NT2/D1 (cell line): ENCODE data around the gene ZNF10.
A peak's percentile ranks its signal among the peaks of the same experiment; 100 is the strongest.

Source experiments
- DNase-seq: peaks from one replicate; pipeline ENCODE4 v3.0.0-alpha.2; 2011; ENCODE audit warnings: low read depth, low spot score
- H3K27me3 ChIP-seq: 2 replicates; pipeline ENCODE4 v1.6.0; 2011; ENCODE audit warnings: mild to moderate bottlenecking; ENCODE audit not compliant: insufficient read length, insufficient read depth
- H3K36me3 ChIP-seq: 2 replicates; pipeline ENCODE4 v1.6.1; 2011; ENCODE audit warnings: mild to moderate bottlenecking, low read length, mixed read lengths; ENCODE audit not compliant: insufficient read depth, insufficient read length
- H3K4me1 ChIP-seq: 2 replicates; pipeline ENCODE4 v1.5.1; 2011; ENCODE audit not compliant: insufficient read depth, insufficient read length
- H3K4me3 ChIP-seq: 2 replicates; pipeline ENCODE4 v1.5.1; 2011; ENCODE audit warnings: low read depth; ENCODE audit not compliant: insufficient read length
- H3K9ac ChIP-seq: 2 replicates; pipeline ENCODE4 v1.6.0; 2011; ENCODE audit warnings: low read depth; ENCODE audit not compliant: insufficient read length
- H3K9me3 ChIP-seq: 2 replicates; pipeline ENCODE4 v1.5.1; 2011; ENCODE audit warnings: mild to moderate bottlenecking, low read length; ENCODE audit not compliant: insufficient read depth
- SUZ12 ChIP-seq: IDR thresholded peaks from 2 replicates; pipeline ENCODE4 v1.6.1; 2011; ENCODE audit not compliant: insufficient read length, insufficient read depth; ENCODE audit errors: extremely low read depth
- YY1 ChIP-seq: IDR thresholded peaks from 2 replicates; pipeline ENCODE4 v1.6.1; 2011; ENCODE audit not compliant: insufficient read length, insufficient read depth
- ZNF274 ChIP-seq: IDR thresholded peaks from 2 replicates; pipeline ENCODE4 v1.6.1; 2011; ENCODE audit warnings: mild to moderate bottlenecking, low read depth, low read length

ZNF10 gene

DNA sequence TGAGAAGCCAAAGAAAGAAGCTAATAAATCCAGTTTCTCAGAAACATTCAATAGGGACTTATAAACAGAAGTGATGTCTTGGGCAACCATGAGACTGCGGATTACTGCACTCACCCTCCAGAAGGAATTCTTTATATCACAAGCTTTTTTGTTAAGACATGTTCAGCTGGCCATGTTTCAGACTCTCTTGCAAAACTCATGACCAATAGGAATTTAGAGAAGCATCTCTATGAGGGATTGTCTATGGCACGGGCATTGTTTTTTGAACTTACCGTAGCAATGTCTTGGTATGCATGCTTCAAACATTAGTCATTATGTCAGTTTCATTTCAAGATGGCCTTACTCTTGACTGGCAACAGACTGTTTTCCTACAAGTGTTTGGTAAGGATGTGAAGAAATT, 35.3 kb downstream of the ZNF10 start:
- Histone ChIP-seq H3K9me3 (peaks cover 45% of the 10 kb centered on the region), H3K4me3 (no peak overlapping the region), H3K4me1 (no peaks in the 10 kb centered on the region), H3K9ac (no peak overlapping the region), H3K27me3 (no peaks in the 10 kb centered on the region), H3K36me3 (no peaks in the 10 kb centered on the region)
- no peak for DNase-seq
- TF ChIP-seq YY1: no peak
- TF ChIP-seq SUZ12: no peak
- no peak for TF ChIP-seq ZNF274

DNA sequence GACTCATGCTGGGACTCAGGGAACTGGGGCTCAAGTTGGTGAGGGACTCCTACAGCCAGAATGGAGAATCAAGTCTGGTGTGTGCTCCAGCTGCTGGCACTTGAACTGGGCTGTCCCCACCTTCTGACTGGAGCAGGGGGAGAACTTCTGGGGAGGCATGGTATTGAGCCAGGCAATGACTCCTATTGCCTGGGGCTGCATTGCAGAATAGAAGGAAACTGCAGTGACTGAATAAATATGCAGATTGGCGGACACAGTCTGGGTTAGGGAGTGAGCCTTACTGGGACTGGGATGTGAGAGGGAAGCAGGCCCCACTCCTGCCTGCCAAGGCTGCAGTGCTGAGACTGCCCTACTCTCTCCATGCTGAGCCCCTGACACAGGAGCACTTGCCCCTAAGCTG, 42.1 kb downstream of the ZNF10 start:
- Histone ChIP-seq H3K9me3 (peaks cover 49% of the 10 kb centered on the region), H3K9ac (no peak overlapping the region), H3K4me1 (no peaks in the 10 kb centered on the region), H3K4me3 (no peak overlapping the region), H3K27me3 (no peaks in the 10 kb centered on the region), H3K36me3 (no peaks in the 10 kb centered on the region)
- DNase-seq: no peak
- TF ChIP-seq YY1 (no peak), SUZ12 (no peak), ZNF274 (no peak)

DNA sequence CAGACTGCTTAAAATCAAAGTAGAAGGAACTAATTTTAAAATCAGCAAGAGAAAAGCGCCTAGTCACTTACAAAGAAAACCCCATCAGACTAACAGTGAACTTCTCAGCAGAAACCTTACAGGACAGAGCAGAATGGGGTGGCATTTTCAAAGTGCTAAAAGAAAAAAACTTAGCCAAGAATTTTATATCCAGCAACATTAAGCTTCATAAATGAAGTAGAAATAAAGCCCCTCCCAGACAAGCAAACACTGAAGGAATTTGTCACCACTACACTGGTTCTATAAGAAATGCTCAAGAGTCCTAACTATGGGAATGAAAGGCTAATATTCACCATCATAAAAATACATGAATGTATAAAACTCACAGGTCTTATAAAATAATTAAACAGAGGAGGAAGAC, 44.5 kb downstream of the ZNF10 start:
- TF ChIP-seq SUZ12 (no peak), YY1 (no peak), ZNF274 (no peak)
- H3K36me3 ChIP-seq: no peaks in the 10 kb centered on the region
- no peak overlapping the region for H3K4me3 ChIP-seq
- peaks cover 41% of the 10 kb centered on the region for H3K9me3 ChIP-seq
- no peak for DNase-seq
- H3K4me1 ChIP-seq: no peaks in the 10 kb centered on the region
- no peaks in the 10 kb centered on the region for H3K27me3 ChIP-seq
- H3K9ac ChIP-seq: no peak overlapping the region

DNA sequence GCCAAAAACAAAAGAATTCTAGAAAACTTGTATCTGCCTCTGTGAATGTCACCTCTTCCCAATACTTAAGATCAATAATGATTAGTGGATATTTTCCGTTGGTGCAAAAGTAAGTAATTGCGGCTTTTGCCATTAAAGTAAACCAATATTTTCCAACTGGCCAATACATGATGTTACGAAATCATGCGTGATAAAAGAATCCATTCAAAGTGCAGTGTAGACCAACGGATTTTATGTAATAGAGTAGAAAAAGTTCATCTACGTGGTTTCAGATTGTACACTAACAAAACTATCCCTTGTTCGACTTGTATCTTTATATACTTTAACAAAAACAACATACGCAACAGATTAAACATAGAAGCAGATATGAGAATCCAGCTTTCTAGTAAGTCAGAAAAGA, 50.2 kb downstream of the ZNF10 start:
- H3K36me3 ChIP-seq: peaks cover 34% of the 10 kb centered on the region
- H3K9ac ChIP-seq: no peak overlapping the region
- TF ChIP-seq YY1: no peak
- no peak for TF ChIP-seq SUZ12
- no peak for TF ChIP-seq ZNF274
- no peaks in the 10 kb centered on the region for H3K27me3 ChIP-seq
- DNase-seq: no peak
- H3K9me3 ChIP-seq: peaks cover 54% of the 10 kb centered on the region
- H3K4me1 ChIP-seq: no peaks in the 10 kb centered on the region
- H3K4me3 ChIP-seq: no peak overlapping the region

DNA sequence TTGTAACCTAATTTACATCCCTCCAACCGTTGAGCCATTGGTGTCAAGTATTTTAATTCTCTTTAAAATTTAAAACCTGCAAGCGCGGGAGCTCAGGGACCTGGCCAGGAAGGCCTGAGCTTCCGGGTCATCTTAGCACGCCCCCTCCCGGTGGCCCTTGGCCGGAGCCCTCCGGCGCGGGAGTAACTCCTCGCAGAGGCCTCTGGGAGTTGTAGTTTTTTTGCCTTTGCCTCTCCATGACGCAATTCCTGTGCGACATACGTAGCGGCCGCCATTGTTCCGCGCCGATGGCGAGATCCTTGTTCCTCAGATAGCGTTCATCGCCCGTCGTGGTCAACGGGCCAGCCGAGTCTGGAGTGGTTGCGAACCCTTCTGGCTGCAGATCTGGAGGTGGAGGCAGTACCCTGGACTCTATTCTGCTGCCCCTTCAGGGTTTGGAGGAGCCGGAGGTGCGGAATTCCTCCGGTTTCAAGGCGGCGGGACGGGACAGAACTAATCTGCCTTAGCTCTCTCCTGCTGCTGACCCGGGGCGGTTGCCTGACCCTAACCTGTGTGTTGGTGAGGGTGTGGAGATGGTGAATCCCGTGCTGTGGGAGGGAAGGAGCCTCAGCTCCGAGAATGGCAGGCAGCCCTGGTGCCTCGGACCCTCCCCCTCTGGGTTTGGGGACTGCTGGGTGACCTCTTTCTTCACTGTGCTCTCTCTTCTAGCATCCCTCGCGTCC, 51.0 kb downstream of the ZNF10 start, which contains the start of gene ZNF268:
Gene ZNF268, plus strand, starts transcription at position 258 of the 722 bp plus-strand sequence. CDS start 503 bp downstream, outside the sequence.
- TF ChIP-seq YY1 (peak; percentile 94), SUZ12 (no peak)
- peak within 1 kb of the TSS; percentile 96 for H3K4me3 ChIP-seq
- peaks cover 58% of the 10 kb centered on the region for H3K9me3 ChIP-seq
- DNase-seq: peak; percentile 97
- no peaks in the 10 kb centered on the region for H3K27me3 ChIP-seq
- H3K9ac ChIP-seq: peak within 1 kb of the TSS; percentile 97
- H3K4me1 ChIP-seq: no peaks in the 10 kb centered on the region
- H3K36me3 ChIP-seq: peaks cover 41% of the 10 kb centered on the region

DNA sequence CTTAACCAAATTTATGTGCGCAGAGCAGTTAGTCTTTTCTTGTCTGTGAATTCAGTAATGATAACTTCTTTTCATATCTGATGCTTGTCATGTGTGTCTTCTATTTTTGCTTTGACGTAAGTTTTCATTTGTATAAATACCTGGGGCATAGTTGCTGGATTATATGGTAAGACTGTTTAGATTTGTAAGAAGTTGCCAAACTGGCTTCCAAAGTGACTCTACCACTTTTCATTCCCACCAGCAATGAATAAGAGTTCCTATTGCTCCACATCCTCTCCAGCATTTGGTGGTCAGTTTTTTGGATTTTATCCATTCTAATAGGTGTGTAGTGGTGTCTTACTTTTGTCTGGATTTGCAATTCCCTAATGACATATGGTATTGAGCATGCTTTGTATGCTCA, 59.7 kb downstream of the ZNF10 start:
- Histone ChIP-seq H3K9ac (no peak overlapping the region), H3K4me1 (no peaks in the 10 kb centered on the region), H3K36me3 (peaks cover 99% of the 10 kb centered on the region), H3K4me3 (no peak overlapping the region), H3K27me3 (no peaks in the 10 kb centered on the region), H3K9me3 (peaks cover 100% of the 10 kb centered on the region)
- no peak for DNase-seq
- TF ChIP-seq SUZ12 (no peak), YY1 (no peak)

DNA sequence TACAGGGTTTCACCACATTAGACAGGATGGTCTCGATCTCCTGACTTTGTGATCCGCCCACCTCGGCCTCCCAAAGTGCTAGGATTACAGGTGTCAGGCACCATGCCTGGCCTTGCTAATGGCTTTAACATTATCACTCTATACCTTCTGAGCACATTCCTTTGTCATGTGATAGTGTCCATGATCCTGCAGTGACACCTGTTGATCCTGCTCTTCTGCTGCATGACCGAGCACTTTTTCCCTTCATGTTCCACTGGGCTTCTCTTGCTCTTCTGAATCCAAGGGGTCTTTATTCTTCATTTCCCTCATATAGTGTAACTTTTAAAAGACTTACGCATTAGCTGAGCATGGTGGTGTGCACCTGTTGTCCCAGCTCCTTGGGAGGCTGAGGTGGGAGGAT, 62.4 kb downstream of the ZNF10 start:
- Histone ChIP-seq H3K4me1 (no peaks in the 10 kb centered on the region), H3K4me3 (no peak overlapping the region), H3K27me3 (no peaks in the 10 kb centered on the region), H3K36me3 (peaks cover 86% of the 10 kb centered on the region), H3K9ac (no peak overlapping the region), H3K9me3 (peaks cover 92% of the 10 kb centered on the region)
- no peak for DNase-seq
- TF ChIP-seq ZNF274: no peak
- TF ChIP-seq YY1: no peak
- TF ChIP-seq SUZ12: no peak
